Measurements from ENCODE around the gene ACOT9. TPM values are rescaled to one million over a fixed set of nuclear protein-coding genes. Genes with fewer than 3 reads are reported as not detected.

The ACOT9 gene
- total and polyA plus RNA-seq, 4 experiments from 2014 or later: 21.2 to 28.1 (median 23.9) TPM

DNA sequence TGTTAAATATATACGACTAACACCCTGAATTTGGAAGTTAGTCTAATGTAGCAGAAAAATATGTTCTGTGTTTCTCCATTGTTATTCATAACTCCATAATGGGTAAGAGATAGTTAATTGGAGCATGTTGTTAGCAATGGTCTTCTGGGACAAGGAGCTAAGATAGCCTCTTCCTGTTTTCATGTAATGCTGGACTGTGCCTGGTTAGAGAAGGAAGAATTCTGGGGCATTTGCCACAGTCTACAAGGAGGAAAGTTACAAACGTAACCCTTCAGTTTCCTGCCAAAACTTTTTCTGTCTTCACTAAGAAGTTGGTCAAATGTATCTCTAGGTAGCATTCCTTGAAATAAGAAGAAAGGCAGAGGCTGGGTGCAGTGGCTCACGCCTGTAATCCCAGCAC lies 70.0 kb downstream of the ACOT9 start:
- Mint-ChIP-seq H3K27me3 (no peaks in the 10 kb centered on the region), H3K9me3 (no peaks in the 10 kb centered on the region), H3K4me1 (peaks cover 7 to 15% (median 8%) of the 10 kb centered on the region in 4 donors), H3K27ac (peak overlapping the region in 1 of 7 donors; percentile 13), H3K36me3 (peaks cover 0 to 25% of the 10 kb centered on the region in 2 donors), H3K4me3 (no peak overlapping the region)
- DNase-seq: no peak
- ChIA-PET POLR2A (ENCODE audit: partially characterized antibody) (no interaction called here), CTCF (ENCODE audit: partially characterized antibody) (interaction anchor here (1.5 to 1.8 kb wide), 2 partner anchors 110 to 229 kb away, joined by 5 read pairs; partner anchors contain the start of gene SAT1)
- Histone ChIP-seq H3K4me1 (ENCODE audit: insufficient read depth, low read length) (peaks cover 6% of the 10 kb centered on the region), H3K27ac (ENCODE audit: low read depth, low read length) (no peak overlapping the region), H3K9me3 (ENCODE audit: control insufficient read depth in 1 of 2, low read length in 2 of 2) (no peaks in the 10 kb centered on the region), H3K36me3 (ENCODE audit: insufficient read depth, low read length) (no peaks in the 10 kb centered on the region), H3K4me3 (ENCODE audit: low read length in 2 of 2) (no peak overlapping the region), H3K27me3 (ENCODE audit: insufficient read depth, low read length) (no peaks in the 10 kb centered on the region)
- intact Hi-C loops (cut with micrococcal nuclease): no loop called here

DNA sequence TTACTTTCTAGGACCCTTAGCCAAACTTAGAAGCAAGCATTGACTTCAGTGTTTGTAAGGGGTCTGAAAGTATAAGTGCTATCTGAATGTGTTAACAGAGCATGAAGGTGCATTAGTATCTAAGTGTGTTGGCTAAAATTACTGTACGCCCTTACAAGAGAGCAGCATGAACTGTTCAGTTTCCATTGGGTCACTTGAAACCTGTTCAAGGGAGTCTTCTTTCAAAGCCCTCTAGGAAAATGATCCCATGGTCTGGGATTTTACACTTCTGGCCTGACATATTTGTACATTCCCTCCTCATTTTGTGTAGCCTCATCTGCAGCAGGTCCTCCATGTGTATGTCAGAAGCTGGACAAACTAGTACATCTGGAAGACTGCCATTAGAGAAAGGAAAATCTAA lies 72.5 kb downstream of the ACOT9 start:
- Histone ChIP-seq H3K9me3 (ENCODE audit: control insufficient read depth in 1 of 2, low read length in 2 of 2) (no peaks in the 10 kb centered on the region), H3K4me1 (ENCODE audit: insufficient read depth, low read length) (peaks cover 12% of the 10 kb centered on the region), H3K36me3 (ENCODE audit: insufficient read depth, low read length) (no peaks in the 10 kb centered on the region), H3K27ac (ENCODE audit: low read depth, low read length) (no peak overlapping the region), H3K4me3 (ENCODE audit: low read length in 2 of 2) (no peak overlapping the region), H3K27me3 (ENCODE audit: insufficient read depth, low read length) (no peaks in the 10 kb centered on the region)
- no peak for DNase-seq
- H3K27ac Mint-ChIP-seq: no peak overlapping the region
- no peaks in the 10 kb centered on the region for H3K27me3 Mint-ChIP-seq
- CTCF ChIA-PET (ENCODE audit: partially characterized antibody): no interaction called here
- H3K4me1 Mint-ChIP-seq: peaks cover 11 to 22% (median 14%) of the 10 kb centered on the region in 4 donors
- H3K9me3 Mint-ChIP-seq: no peaks in the 10 kb centered on the region
- no peak overlapping the region for H3K4me3 Mint-ChIP-seq
- intact Hi-C loops (cut with micrococcal nuclease): no loop called here
- POLR2A ChIA-PET (ENCODE audit: partially characterized antibody): no interaction called here
- peaks cover 0 to 20% of the 10 kb centered on the region in 2 donors for H3K36me3 Mint-ChIP-seq

DNA sequence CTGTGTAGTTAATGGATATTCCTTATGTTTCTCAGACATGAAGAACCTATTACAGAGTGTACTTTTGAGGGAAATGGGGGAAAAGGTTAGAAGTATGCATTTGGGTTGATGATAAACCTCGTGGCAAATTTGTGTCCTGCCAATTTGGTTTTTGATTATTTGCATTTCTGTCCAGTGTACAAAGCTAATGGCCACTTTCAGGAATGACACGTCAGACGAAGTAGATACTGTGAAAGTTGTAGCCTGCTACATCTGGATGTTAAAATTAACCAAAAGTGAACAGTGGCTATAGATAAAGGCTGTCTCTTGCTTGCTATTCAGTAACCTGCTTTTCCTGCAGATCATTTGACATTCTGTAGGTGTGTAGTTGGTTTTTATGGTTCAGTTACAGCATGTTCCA lies 74.7 kb downstream of the ACOT9 start:
- CTCF ChIA-PET (ENCODE audit: partially characterized antibody): interaction anchor here (2.8 kb wide), 1 partner anchor 233 kb away, joined by 10 read pairs; no protein-coding TSS in a partner anchor
- Mint-ChIP-seq H3K36me3 (peaks cover 0 to 16% of the 10 kb centered on the region in 2 donors), H3K27ac (peak overlapping the region in 6 of 7 donors; percentile 80 to 94 (median 90)), H3K4me3 (peak overlapping the region; percentile 86 to 94 (median 88)), H3K4me1 (peaks cover 11 to 22% (median 14%) of the 10 kb centered on the region in 4 donors), H3K27me3 (no peaks in the 10 kb centered on the region), H3K9me3 (no peaks in the 10 kb centered on the region)
- DNase-seq: no peak
- Histone ChIP-seq H3K27me3 (ENCODE audit: insufficient read depth, low read length) (no peaks in the 10 kb centered on the region), H3K4me3 (ENCODE audit: low read length in 2 of 2) (peak overlapping the region in 1 of 2 donors; percentile 52), H3K4me1 (ENCODE audit: insufficient read depth, low read length) (peaks cover 12% of the 10 kb centered on the region), H3K9me3 (ENCODE audit: control insufficient read depth in 1 of 2, low read length in 2 of 2) (no peaks in the 10 kb centered on the region), H3K36me3 (ENCODE audit: insufficient read depth, low read length) (no peaks in the 10 kb centered on the region), H3K27ac (ENCODE audit: low read depth, low read length) (peak overlapping the region; percentile 85)
- POLR2A ChIA-PET (ENCODE audit: partially characterized antibody): interaction anchor here (1.1 to 1.6 kb wide), 4 partner anchors 115 to 386 kb away, joined by 4 to 14 read pairs (median 9); partner anchors contain the start of genes APOO, CXorf58, EIF2S3 and SAT1
- intact Hi-C loops (cut with micrococcal nuclease): loop anchor here (5.0 kb wide), 2 partner anchors 74 to 484 kb away; partner anchors contain the start of gene ACOT9

- H3K9me3 Mint-ChIP-seq: no peaks in the 10 kb centered on the region
Measured at GRCh38 chrX:23667239-23668177, 75.6 kb downstream of the ACOT9 start, which contains the start of gene PRDX4. Gene PRDX4, plus strand, starts transcription at chrX:23667493. Its CDS starts 78 bp downstream, at chrX:23667571.

DNA sequence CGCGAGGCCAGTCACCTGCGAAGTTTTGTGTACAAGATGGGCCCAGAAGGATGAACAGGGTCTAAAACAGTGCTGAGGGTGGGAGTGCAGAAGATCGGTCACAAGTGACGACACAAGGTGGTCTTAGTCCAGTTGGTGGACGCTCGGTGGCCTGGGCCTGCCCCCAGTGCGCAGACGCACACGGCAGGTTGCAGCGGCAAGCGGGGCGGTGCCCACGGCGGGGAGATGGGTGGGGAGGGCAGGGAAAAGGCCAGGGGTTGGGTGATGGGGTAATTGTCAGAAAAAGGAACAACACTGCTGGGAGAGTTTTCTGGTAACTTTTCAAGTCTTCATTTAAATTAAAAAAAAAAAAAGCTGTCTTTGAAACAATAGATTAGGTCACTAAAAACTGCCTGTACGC lies 76.8 kb downstream of the ACOT9 start:
- Histone ChIP-seq H3K27ac (ENCODE audit: low read depth, low read length) (no peak overlapping the region), H3K4me1 (ENCODE audit: insufficient read depth, low read length) (peaks cover 29% of the 10 kb centered on the region), H3K36me3 (ENCODE audit: insufficient read depth, low read length) (no peaks in the 10 kb centered on the region), H3K4me3 (ENCODE audit: low read length in 2 of 2) (no peak overlapping the region), H3K9me3 (ENCODE audit: control insufficient read depth in 1 of 2, low read length in 2 of 2) (no peaks in the 10 kb centered on the region), H3K27me3 (ENCODE audit: insufficient read depth, low read length) (no peaks in the 10 kb centered on the region)
- DNase-seq: no peak
- ChIA-PET CTCF (ENCODE audit: partially characterized antibody) (interaction anchor here (1.7 to 2.8 kb wide), 2 partner anchors 14 to 235 kb away, joined by 6 to 10 read pairs; no protein-coding TSS in a partner anchor), POLR2A (ENCODE audit: partially characterized antibody) (interaction anchor here (0.7 to 2.3 kb wide), 3 partner anchors 77 to 117 kb away, joined by 5 to 7 read pairs (median 5); partner anchors contain the start of genes ACOT9 and SAT1)
- intact Hi-C loops (cut with micrococcal nuclease): loop anchor here (5.0 kb wide), 2 partner anchors 76 to 486 kb away; partner anchors contain the start of gene ACOT9
- Mint-ChIP-seq H3K27me3 (no peaks in the 10 kb centered on the region), H3K4me3 (peak overlapping the region in 5 of 8 donors; percentile 24 to 67 (median 51)), H3K4me1 (peaks cover 21 to 41% (median 27%) of the 10 kb centered on the region in 4 donors), H3K36me3 (peaks cover 0 to 2% of the 10 kb centered on the region in 2 donors), H3K27ac (peak overlapping the region in 3 of 7 donors; percentile 53 to 77 (median 66)), H3K9me3 (no peaks in the 10 kb centered on the region)

More at GRCh38 chrX:23667239-23668177, 75.6 kb downstream of the ACOT9 start, which contains the start of gene PRDX4:
- Mint-ChIP-seq H3K4me3 (peak within 1 kb of the TSS; percentile 86 to 94 (median 88)), H3K27me3 (no peaks in the 10 kb centered on the region), H3K27ac (peak within 1 kb of the TSS; percentile 85 to 94 (median 91)), H3K4me1 (peaks cover 14 to 29% (median 17%) of the 10 kb centered on the region in 4 donors), H3K36me3 (peaks cover 0 to 9% of the 10 kb centered on the region in 2 donors)
- H3K36me3 ChIP-seq (ENCODE audit: insufficient read depth, low read length): no peaks in the 10 kb centered on the region
- peak; percentile 60 to 75 (median 67) for DNase-seq
- intact Hi-C loops (cut with micrococcal nuclease): loop anchor here (1.0 to 5.0 kb wide), 5 partner anchors 75 to 485 kb away; partner anchors contain the start of genes ACOT9, APOO, EIF2S3 and SAT1
- H3K4me1 ChIP-seq (ENCODE audit: insufficient read depth, low read length): peaks cover 17% of the 10 kb centered on the region
- peak within 1 kb of the TSS; percentile 85 for H3K27ac ChIP-seq (ENCODE audit: low read depth, low read length)
- H3K4me3 ChIP-seq (ENCODE audit: low read length in 2 of 2): peak within 1 kb of the TSS in 1 of 2 donors; percentile 52
- ChIA-PET POLR2A (ENCODE audit: partially characterized antibody) (interaction anchor here (0.7 to 2.3 kb wide), 7 partner anchors 76 to 387 kb away, joined by 4 to 14 read pairs (median 7); partner anchors contain the start of genes ACOT9, APOO, CXorf58 and EIF2S3), CTCF (ENCODE audit: partially characterized antibody) (interaction anchor here (0.8 to 2.8 kb wide), 5 partner anchors 15 to 388 kb away, joined by 3 to 10 read pairs (median 4); partner anchors contain the start of genes ACOT9, APOO, CXorf58 and EIF2S3)
- no peaks in the 10 kb centered on the region for H3K9me3 ChIP-seq (ENCODE audit: control insufficient read depth in 1 of 2, low read length in 2 of 2)
- no peaks in the 10 kb centered on the region for H3K27me3 ChIP-seq (ENCODE audit: insufficient read depth, low read length)

- Histone ChIP-seq H3K27me3 (ENCODE audit: insufficient read depth, low read length) (no peaks in the 10 kb centered on the region), H3K36me3 (ENCODE audit: insufficient read depth, low read length) (no peaks in the 10 kb centered on the region), H3K9me3 (ENCODE audit: control insufficient read depth in 1 of 2, low read length in 2 of 2) (no peaks in the 10 kb centered on the region), H3K27ac (ENCODE audit: low read depth, low read length) (no peak overlapping the region), H3K4me1 (ENCODE audit: insufficient read depth, low read length) (peaks cover 29% of the 10 kb centered on the region), H3K4me3 (ENCODE audit: low read length in 2 of 2) (no peak overlapping the region)
- DNase-seq: no peak
- intact Hi-C loops (cut with micrococcal nuclease): no loop called here
- Mint-ChIP-seq H3K27ac (no peak overlapping the region), H3K4me1 (peaks cover 21 to 43% (median 29%) of the 10 kb centered on the region in 4 donors), H3K9me3 (no peaks in the 10 kb centered on the region), H3K4me3 (no peak overlapping the region), H3K36me3 (peaks cover 0 to 2% of the 10 kb centered on the region in 2 donors), H3K27me3 (no peaks in the 10 kb centered on the region)
- POLR2A ChIA-PET (ENCODE audit: partially characterized antibody): no interaction called here
- CTCF ChIA-PET (ENCODE audit: partially characterized antibody): interaction anchor here (1.0 kb wide), 1 partner anchor 237 kb away, joined by 4 read pairs; no protein-coding TSS in a partner anchor
Measured at GRCh38 chrX:23664496-23664895, 78.6 kb downstream of the ACOT9 start.

Measured in CD4-positive, alpha-beta memory T cell (primary cell).